ENCODE results near the gene RPL18.

DNA sequence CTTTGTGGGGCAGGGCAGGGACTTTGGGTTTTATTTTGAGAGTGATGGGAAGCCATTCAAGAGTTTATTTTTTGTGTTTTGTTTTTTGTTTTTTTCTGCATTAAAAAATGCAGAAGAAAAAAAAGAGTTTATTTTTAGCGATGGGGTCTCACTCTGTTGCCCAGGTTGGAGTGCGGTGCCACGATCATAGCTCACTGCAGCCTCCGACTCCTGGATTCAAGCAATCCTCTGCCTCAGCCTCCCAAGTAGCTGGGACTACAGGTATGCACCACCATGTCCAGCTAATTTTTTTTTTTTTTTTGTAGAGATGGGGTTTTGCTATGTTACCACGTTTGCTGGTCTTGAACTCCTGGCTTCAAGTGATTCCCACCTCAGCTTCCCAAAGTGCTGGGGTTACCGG lies 39.5 kb upstream of the RPL18 start:
- no peak for TF ChIP-seq EZH2 (IDR thresholded peaks at IDR 0.05; ENCODE audit: borderline replicate concordance, low read length)
- no peak for TF ChIP-seq CTCF (conservative IDR thresholded peaks at IDR 0.05 in 1 of 2, IDR thresholded peaks at IDR 0.05 in 1 of 2; ENCODE audit: extremely low read depth in 1 of 2, insufficient read depth in 1 of 2, low read depth in 1 of 2, low read length in 2 of 2)

All from mammary epithelial cell (primary cell).